ENCODE results near the gene ETV3.

ETV3 gene

GRCh38 chr1:157137408-157138219 is 581 bp downstream of the ETV3 start:
- no peak for DNase-seq

GRCh38 chr1:157137046-157137407 is 1.2 kb downstream of the ETV3 start:
- DNase-seq = peak; percentile 1

- no peak for DNase-seq
Observed at GRCh38 chr1:157136133-157136532, 2.1 kb downstream of the ETV3 start.

- no peak for DNase-seq
Observed at GRCh38 chr1:157135646-157136045, 2.5 kb downstream of the ETV3 start.

- DNase-seq = no peak
Observed at GRCh38 chr1:157135070-157135469, 3.1 kb downstream of the ETV3 start.

GRCh38 chr1:157134442-157134841 is 3.8 kb downstream of the ETV3 start:
- no peak for DNase-seq

GRCh38 chr1:157133426-157133825 is 4.8 kb downstream of the ETV3 start:
- DNase-seq = no peak

- no peak for DNase-seq
Observed at GRCh38 chr1:157132616-157133167, 5.5 kb downstream of the ETV3 start.

GRCh38 chr1:157132111-157132510 is 6.1 kb downstream of the ETV3 start:
- DNase-seq = no peak

- no peak for DNase-seq
Observed at GRCh38 chr1:157131281-157131680, 6.9 kb downstream of the ETV3 start.

- DNase-seq = no peak
Observed at GRCh38 chr1:157124855-157125254, 13.3 kb downstream of the ETV3 start.

- no peak for DNase-seq
Observed at GRCh38 chr1:157119448-157119847, 18.7 kb downstream of the ETV3 start.

GRCh38 chr1:157119008-157119407 is 19.2 kb downstream of the ETV3 start:
- DNase-seq = no peak

GRCh38 chr1:157117527-157118057 is 20.6 kb downstream of the ETV3 start:
- no peak for DNase-seq

GRCh38 chr1:157116737-157117103 is 21.5 kb downstream of the ETV3 start:
- no peak for DNase-seq

GRCh38 chr1:157115851-157116736 is 22.1 kb downstream of the ETV3 start:
- DNase-seq = no peak

- no peak for DNase-seq
Observed at GRCh38 chr1:157115429-157115838, 22.8 kb downstream of the ETV3 start.

- no peak for DNase-seq
Observed at GRCh38 chr1:157114183-157115121, 23.7 kb downstream of the ETV3 start.

- DNase-seq = no peak
Observed at GRCh38 chr1:157113631-157114030, 24.6 kb downstream of the ETV3 start.

GRCh38 chr1:157113106-157113505 is 25.1 kb downstream of the ETV3 start:
- no peak for DNase-seq

- no peak for DNase-seq
Observed at GRCh38 chr1:157112186-157112867, 25.9 kb downstream of the ETV3 start.
